Heart left ventricle (tissue), 16 donors: ENCODE results near the gene STK17B. TPM values are rescaled to one million over a fixed set of nuclear protein-coding genes. Genes with fewer than 3 reads are reported as not detected.
A peak's percentile ranks its signal among the peaks of the same experiment; 100 is the strongest.

Source experiments
- ATAC-seq, 4 donors: fragments of 200-7000 bp; cut with Tn5 transposase; one replicate each; pipeline ENCODE4 v1.9.1; 2020 to 2022; ENCODE audit warnings: moderate library complexity in 4 of 4, mild to moderate bottlenecking in 3 of 4, moderate number of reproducible peaks in 1 of 4
- DNase-seq, 5 donors: peaks; one replicate each; pipeline ENCODE4 v3.0.0-alpha.2; 2020
- H3K27ac ChIP-seq, 12 donors: fragments of 200-600 bp; sonication (generic) in 4 of 12; one replicate each; pipeline versions ENCODE4 v1.5.0 to v1.8.0; 2016 to 2022; ENCODE audit warnings: mild to moderate bottlenecking in 2 of 12
- H3K27me3 ChIP-seq, 9 donors: fragments of 200-600 bp; sonication (generic) in 2 of 9; one replicate each; pipeline versions ENCODE4 v1.5.1 to v1.8.0; 2016 to 2022; ENCODE audit warnings: mild to moderate bottlenecking in 3 of 9
- H3K36me3 ChIP-seq, 9 donors: fragments of 200-600 bp; sonication (generic) in 2 of 9; one replicate each; pipeline versions ENCODE4 v1.5.0 to v1.8.0; 2018 to 2022; ENCODE audit warnings: mild to moderate bottlenecking in 2 of 9
- H3K4me1 ChIP-seq, 12 donors: fragments of 200-600 bp; sonication (generic) in 4 of 12; one replicate each; pipeline versions ENCODE4 v1.5.0 to v1.8.0; 2016 to 2022; ENCODE audit warnings: mild to moderate bottlenecking in 3 of 12
- H3K4me3 ChIP-seq, 12 donors: fragments of 200-600 bp; sonication (generic) in 4 of 12; one replicate each; pipeline versions ENCODE4 v1.5.0 to v1.8.0; 2017 to 2022; ENCODE audit warnings: mild to moderate bottlenecking in 9 of 12, moderate library complexity in 4 of 12
- H3K9me3 ChIP-seq, 12 donors: fragments of 200-600 bp; sonication (generic) in 4 of 12; one replicate each; pipeline versions ENCODE4 v1.5.0 to v1.8.0; 2016 to 2022; ENCODE audit warnings: mild to moderate bottlenecking in 1 of 12
- CTCF ChIP-seq, 12 donors: fragments of 200-600 bp; sonication (generic) in 4 of 12; IDR thresholded peaks; one replicate each; pipeline versions ENCODE4 v1.5.0 to v1.8.0; 2018 to 2022; ENCODE audit warnings: antibody characterized with exemption in 12 of 12, mild to moderate bottlenecking in 5 of 12
- POLR2A ChIP-seq, 2 donors: fragments of 450-650 bp; IDR thresholded peaks; one replicate each; pipeline ENCODE4 v1.6.1; 2017; ENCODE audit warnings: antibody characterized with exemption in 2 of 2, mild to moderate bottlenecking in 2 of 2, moderate library complexity in 2 of 2
- WGBS, 4 donors: extraction: QIAGEN DNeasy Blood & Tissue Kit in 2 of 4; methylation state at CpG; one replicate each; pipeline versions ENCODE4 v1.1.5 to v1.1.7; 2013 to 2018; 5-methylcytosine and 5-hydroxymethylcytosine counted together
- intact Hi-C, 10 donors: fragments of 100-400 bp; cut with DNase I; formaldehyde crosslinking; loops; one replicate each; pipeline versions ENCODE4 v1.11.1 to v1.14.2; 2022
- polyA plus RNA-seq, 2 donors: library from polyadenylated mRNA; stranded (reverse); fragments of 200-250 nt; gene quantifications; one replicate each; pipeline ENCODE4 v1.2.3, GENCODE V29; 2013
- total RNA-seq, 9 donors: library from RNA; depleted of rRNA in 2 of 9; stranded (reverse); fragments of >200 nt in 2 of 9; fragmentation: NEBNext Ultra II Directional in 3 of 9; extraction: Animal tissue kit (Norgen Biotek cat#: 25700) in 3 of 9; gene quantifications; one replicate each; pipeline versions ENCODE4 v1.1.0 to v1.2.4, GENCODE V29; 2016 to 2023
- donor health status: ischemic (EF 13 %, LVEDD 7.1; RV severe dilation, severe dysfunction).
- donor health status: healthy with polysubstance abuse.
- donor health status: DM: no; HTN: yes; CAD: no.
- donor health status: DM: no; HTN: no; CAD: no.
- donor health status: ischemic (EF 25% LVEDD 6.9; RV normal size, moderate dysfunction).
- donor health status: ischemic (EF 25% LVEDD 5.7; RV mildly dilated, moderate dysfunction).
- donor health status: healthy.
- donor health status: DM: yes; HTN: yes; CAD: no.
- donor health status: ischemic (EF 35%, LVEDD 5.7; RV mildly dilated, moderate dysfunction).
- donor health status: nonischemic (EF 11% LVEDD 7.7; RV severe dilation, severe dysfunction).
- donor health status: DM: yes; HTN: yes; CAD: no.
- donor health status: PGD.
- donor health status: ischemic (EF 29% LVEDD 5.4; RV normal size, mild dysfunction).
- donor health status: nonischemic (EF 23%, LVEDD 6.1; RV moderate dilation, normal function).

STK17B gene
- total and polyA plus RNA-seq, 11 donors, result 1.4 to 24.4 (median 4.5) TPM

- Histone ChIP-seq H3K9me3 (no peaks in the 10 kb centered on the region), H3K27me3 (no peaks in the 10 kb centered on the region), H3K4me1 (peaks cover 0 to 9% (median 0%) of the 10 kb centered on the region in 12 donors), H3K36me3 (peaks cover 0 to 96% (median 32%) of the 10 kb centered on the region in 9 donors), H3K4me3 (no peak overlapping the region), H3K27ac (no peak overlapping the region)
- DNase-seq (no peak), ATAC-seq (no peak)
- intact Hi-C loops, result no loop called here
- WGBS, 4 donors, result 92 to 96% (median 95%) methylated on average over 4 of the region's 4 CpGs
- no peak for TF ChIP-seq CTCF (IDR thresholded peaks at IDR 0.05)
- TF ChIP-seq POLR2A (IDR thresholded peaks at IDR 0.05), result no peak
Observed at GRCh38 chr2:196217116-196217515, 45.7 kb upstream of the STK17B start.

GRCh38 chr2:196215376-196215775 is 44.0 kb upstream of the STK17B start:
- Histone ChIP-seq H3K9me3 (no peaks in the 10 kb centered on the region), H3K4me3 (no peak overlapping the region), H3K27ac (no peak overlapping the region), H3K27me3 (no peaks in the 10 kb centered on the region), H3K4me1 (peaks cover 0 to 21% (median 0%) of the 10 kb centered on the region in 12 donors), H3K36me3 (peaks cover 0 to 86% (median 32%) of the 10 kb centered on the region in 9 donors)
- WGBS, 4 donors, result 91 to 94% (median 93%) methylated on average over 6 of the region's 6 CpGs
- ATAC-seq (no peak), DNase-seq (no peak)
- intact Hi-C loops, result no loop called here
- TF ChIP-seq POLR2A (IDR thresholded peaks at IDR 0.05) (no peak), CTCF (IDR thresholded peaks at IDR 0.05) (no peak)

- Histone ChIP-seq H3K36me3 (peaks cover 0 to 74% (median 28%) of the 10 kb centered on the region in 9 donors), H3K27me3 (no peaks in the 10 kb centered on the region), H3K4me1 (peaks cover 0 to 21% (median 0%) of the 10 kb centered on the region in 12 donors), H3K9me3 (no peaks in the 10 kb centered on the region), H3K27ac (no peak overlapping the region), H3K4me3 (no peak overlapping the region)
- ATAC-seq (no peak), DNase-seq (no peak)
- TF ChIP-seq POLR2A (IDR thresholded peaks at IDR 0.05), result no peak
- TF ChIP-seq CTCF (IDR thresholded peaks at IDR 0.05), result no peak
- intact Hi-C loops, result no loop called here
Observed at GRCh38 chr2:196214156-196214555, 42.8 kb upstream of the STK17B start.

GRCh38 chr2:196213252-196213980 is 42.0 kb upstream of the STK17B start:
- H3K9me3 ChIP-seq, result no peaks in the 10 kb centered on the region
- ATAC-seq, result no peak
- no peaks in the 10 kb centered on the region for H3K27me3 ChIP-seq
- 91 to 95% (median 93%) methylated on average over 3 of the region's 3 CpGs for whole genome bisulfite sequencing, 4 donors
- H3K4me3 ChIP-seq, result no peak overlapping the region
- H3K27ac ChIP-seq, result peak overlapping the region in 1 of 12 donors; percentile 43
- intact Hi-C loops, result no loop called here
- peaks cover 0 to 27% (median 0%) of the 10 kb centered on the region in 12 donors for H3K4me1 ChIP-seq
- H3K36me3 ChIP-seq, result peaks cover 0 to 67% (median 24%) of the 10 kb centered on the region in 9 donors
- TF ChIP-seq POLR2A (IDR thresholded peaks at IDR 0.05) (no peak), CTCF (IDR thresholded peaks at IDR 0.05) (no peak)
- DNase-seq, result no peak
